Glomerular endothelial cell (primary cell): ENCODE measurements around the gene SIAH2. TPM values are rescaled to one million over a fixed set of nuclear protein-coding genes. Genes with fewer than 3 reads are reported as not detected.

Source experiments
- DNase-seq: peaks from one replicate; pipeline ENCODE4 v3.0.0-alpha.2; 2011; ENCODE audit warnings: low read depth, low spot score; ENCODE audit errors: extremely low read depth
- total RNA-seq: library from RNA; depleted of rRNA; stranded (reverse); fragments of >200 nt; gene quantifications from 2 replicates; pipeline ENCODE4 v1.2.3, GENCODE V29; 2015

SIAH2 gene
- total RNA-seq, 1 donor from 2014 or later: 34.0 TPM

DNA sequence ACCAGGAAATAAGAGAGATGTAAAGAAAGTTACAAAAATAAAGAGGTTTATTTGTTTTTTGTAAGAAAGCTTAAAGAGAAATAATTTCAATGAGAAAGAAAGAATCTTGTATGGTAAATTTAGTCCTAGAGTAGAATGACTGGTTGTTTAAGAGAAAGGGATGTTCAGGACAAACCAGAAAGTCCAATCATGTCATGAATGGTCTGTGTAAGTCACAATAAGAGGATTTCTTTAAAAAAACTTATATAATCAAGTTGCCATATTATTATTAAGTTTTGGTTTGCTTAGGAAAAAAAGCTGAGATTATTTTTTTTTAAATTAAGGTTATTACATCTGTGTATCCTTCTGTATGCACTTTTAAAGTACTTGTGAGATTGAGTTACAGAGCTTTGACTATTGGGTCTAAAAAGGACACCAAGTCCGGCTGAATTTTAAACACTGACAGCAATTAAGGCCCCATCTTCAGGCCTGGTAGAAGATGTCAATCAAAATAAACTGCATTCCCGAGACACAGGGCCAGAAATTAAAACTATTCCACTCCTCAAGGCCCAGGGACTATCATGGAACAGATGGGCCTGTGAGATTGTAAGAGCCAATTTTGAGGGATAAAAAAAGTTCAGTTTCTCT lies 71.4 kb downstream of the SIAH2 start:
- no peak for DNase-seq

Other genes starting within 250 kb of the SIAH2 start
- 255 and 358 TPM in 2 replicates for gene SERP1, start 216.7 kb downstream of the SIAH2 start, total RNA-seq
- 91.6 and 98.2 TPM in 2 replicates for gene EIF2A, start 216.4 kb downstream of the SIAH2 start, total RNA-seq
- gene SELENOT, start 159.8 kb downstream of the SIAH2 start, total RNA-seq: 130 and 133 TPM in 2 replicates
- not detected in 2 replicates for gene ERICH6, start 59.2 kb downstream of the SIAH2 start, total RNA-seq
- gene MINDY4B, start 142.3 kb upstream of the SIAH2 start, total RNA-seq: not detected in 2 replicates
- gene CLRN1, start 209.6 kb upstream of the SIAH2 start, total RNA-seq: not detected in 2 replicates